ENCODE measurements around the gene CTPS1. TPM values are rescaled to one million over a fixed set of nuclear protein-coding genes. Genes with fewer than 3 reads are reported as not detected.

CTPS1 gene
- total RNA-seq, 1 experiment from 2014 or later, result 66.4 TPM

GRCh38 chr1:40986956-40987355 lies 7.5 kb downstream of the CTPS1 start:
- H3K9ac ChIP-seq (ENCODE audit: low read length), result no peak overlapping the region
- no peaks in the 10 kb centered on the region for H3K27me3 ChIP-seq (ENCODE audit: insufficient read depth, low read length)
- H3K9me3 ChIP-seq (ENCODE audit: control insufficient read depth in 1 of 2, insufficient read depth in 1 of 2, low read depth in 1 of 2, low read length in 2 of 2), result no peaks in the 10 kb centered on the region
- DNase-seq (ENCODE audit: low read depth, low spot score), result no peak
- H3K36me3 ChIP-seq (ENCODE audit: control insufficient read depth in 1 of 2, insufficient read depth in 2 of 2, low read length in 2 of 2), result peaks cover 74 to 92% of the 10 kb centered on the region in 2 experiments
- ChIA-PET POLR2A (no interaction called here), RAD21 (ENCODE audit: low non-redundant PET in 1 of 2, low total read pairs in 2 of 2, uncharacterized antibody in 2 of 2, unreplicated experiment in 2 of 2) (no interaction called here), CTCF (no interaction called here)
- H3K4me2 ChIP-seq (ENCODE audit: low read length), result no peak overlapping the region
- H3K4me1 ChIP-seq (ENCODE audit: control insufficient read depth in 1 of 2, insufficient read depth in 2 of 2, low read length in 2 of 2), result no peaks in the 10 kb centered on the region
- H3K27ac ChIP-seq (ENCODE audit: low read depth, low read length), result no peak overlapping the region
- BruUV-seq (replicated peaks), result no TSS peak
- intact Hi-C loops (cut with micrococcal nuclease), result no loop called here
- no peaks in the 10 kb centered on the region for H3K9me2 ChIP-seq (ENCODE audit: insufficient read depth)
- H4K20me1 ChIP-seq (ENCODE audit: insufficient read depth), result peaks cover 20% of the 10 kb centered on the region; the same call in 1 of the 2 replicates
- no peak overlapping the region for H2AFZ ChIP-seq (ENCODE audit: low read depth, low read length, poor library complexity, severe bottlenecking)
- H3K4me3 ChIP-seq (replicated peaks in 1 of 2; ENCODE audit: low read depth in 1 of 2, low read length in 2 of 2), result no peak overlapping the region
- no peak for ATAC-seq
- H3K79me2 ChIP-seq (ENCODE audit: insufficient read depth, low read length), result peaks cover 100% of the 10 kb centered on the region
- no peak for TF ChIP-seq EZH2phosphoT487 (IDR thresholded peaks at IDR 0.05; ENCODE audit: borderline replicate concordance)
- no peak for TF ChIP-seq REST (IDR thresholded peaks at IDR 0.05; ENCODE audit: low read depth)
- no peak for TF ChIP-seq SP1 (IDR thresholded peaks at IDR 0.05; ENCODE audit: low read depth)
- TF ChIP-seq CBX3 (IDR thresholded peaks at IDR 0.05; ENCODE audit: low read depth), result no peak
- no peak for TF ChIP-seq EGR1 (IDR thresholded peaks at IDR 0.05; ENCODE audit: low read depth)
- no peak for TF ChIP-seq SIN3A (IDR thresholded peaks at IDR 0.05; ENCODE audit: low read depth)
